Vagina (tissue), 2 donors: Measurements from ENCODE around the gene MST1R. TPM values are rescaled to one million over a fixed set of nuclear protein-coding genes. Genes with fewer than 3 reads are reported as not detected.

ENCODE experiments used
- DNase-seq, 2 donors: peaks; one replicate each; pipeline ENCODE4 v3.0.0-alpha.2; 2017; ENCODE audit errors: extremely low spot score in 2 of 2
- H3K27ac ChIP-seq: fragments of 200-600 bp; sonication (generic); one replicate; pipeline ENCODE4 v1.5.1; 2019
- H3K27me3 ChIP-seq: fragments of 200-600 bp; sonication (generic); one replicate; pipeline ENCODE4 v1.5.1; 2019
- H3K36me3 ChIP-seq, 2 donors: fragments of 200-600 bp; sonication (generic); one replicate each; pipeline ENCODE4 v1.5.1; 2017 to 2019
- H3K4me1 ChIP-seq: fragments of 200-600 bp; sonication (generic); one replicate; pipeline ENCODE4 v1.5.1; 2019
- H3K4me3 ChIP-seq, 2 donors: fragments of 200-600 bp; sonication (generic); 1 replicate in 1 of 2; 2 replicates in 1 of 2; pipeline ENCODE4 v1.5.1; 2016 to 2019
- H3K9me3 ChIP-seq: fragments of 200-600 bp; sonication (generic); one replicate; pipeline ENCODE4 v1.5.1; 2019
- POLR2A ChIP-seq, 2 donors: fragments of 450-650 bp; IDR thresholded peaks; one replicate each; pipeline ENCODE4 v1.6.1; 2017; ENCODE audit warnings: antibody characterized with exemption in 2 of 2, mild to moderate bottlenecking in 2 of 2, moderate library complexity in 2 of 2
- POLR2AphosphoS5 ChIP-seq, 2 donors: sonication (generic); formaldehyde crosslinking; IDR thresholded peaks; one replicate each; pipeline ENCODE4 v1.9.0; 2017; ENCODE audit warnings: antibody characterized with exemption in 2 of 2, mild to moderate bottlenecking in 2 of 2, low read depth in 1 of 2; ENCODE audit not compliant: insufficient read depth in 1 of 2
- intact Hi-C: fragments of 100-400 bp; cut with DNase I; formaldehyde crosslinking; loops from one replicate; pipeline ENCODE4 v1.15.1; 2023
- small RNA-seq: library from RNA; depleted of rRNA; stranded (forward); fragments of <200 nt; gene quantifications from one replicate; pipeline ENCODE3, GENCODE V24; 2016
- total RNA-seq: library from RNA; depleted of rRNA; stranded (reverse); fragments of >200 nt; gene quantifications from one replicate; pipeline ENCODE4 v1.2.3, GENCODE V29; 2016
- TF ChIP-seq, protein P1 (sequence below), 3 experiments: fragments of 450-650 bp in 2 of 3; fragments of 200-600 bp in 1 of 3; sonication (generic) in 1 of 3; IDR thresholded peaks; one replicate each; pipeline ENCODE4 v1.5.1; 2017 to 2019; ENCODE audit warnings: antibody characterized with exemption in 3 of 3, mild to moderate bottlenecking in 2 of 3, moderate library complexity in 2 of 3

The MST1R gene
- total RNA-seq, 1 donor from 2014 or later, result 38.1 TPM

DNA sequence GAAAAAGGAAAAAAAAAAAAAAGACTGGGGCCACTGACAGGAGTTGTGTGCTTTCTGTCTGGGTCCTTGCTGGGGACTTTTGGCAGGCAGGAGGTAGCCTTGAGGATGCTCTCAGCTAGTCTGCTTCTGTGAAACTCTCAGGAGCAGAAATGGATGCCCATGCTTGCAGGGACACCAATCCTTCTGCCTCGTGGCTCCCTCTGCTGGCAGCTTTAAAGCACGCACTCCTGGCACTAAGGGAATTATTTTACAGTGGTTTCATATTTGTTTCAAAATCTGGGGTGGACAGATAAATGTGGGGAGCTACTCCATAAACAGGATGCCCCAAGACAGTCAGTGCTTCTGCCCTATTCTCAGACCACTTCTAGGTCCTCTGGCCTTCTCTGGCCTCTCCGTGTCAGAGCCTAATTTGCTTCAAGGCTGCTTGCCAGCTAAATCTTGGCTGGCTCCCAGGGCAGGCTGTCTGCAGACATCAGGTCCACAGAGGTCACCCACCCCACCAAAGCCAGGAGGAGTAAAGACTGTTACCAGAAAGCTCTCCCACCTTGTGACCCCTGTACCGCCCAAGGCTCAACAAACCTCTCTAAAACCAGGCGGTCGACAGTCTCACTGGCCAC is 64.4 kb downstream of the MST1R start:
- TF ChIP-seq POLR2A (IDR thresholded peaks at IDR 0.05) (no peak), POLR2AphosphoS5 (IDR thresholded peaks at IDR 0.05; ENCODE audit: insufficient read depth in 1 of 2, low read depth in 1 of 2) (peak; percentile 16 to 70)
- TF ChIP-seq, protein P1, sequence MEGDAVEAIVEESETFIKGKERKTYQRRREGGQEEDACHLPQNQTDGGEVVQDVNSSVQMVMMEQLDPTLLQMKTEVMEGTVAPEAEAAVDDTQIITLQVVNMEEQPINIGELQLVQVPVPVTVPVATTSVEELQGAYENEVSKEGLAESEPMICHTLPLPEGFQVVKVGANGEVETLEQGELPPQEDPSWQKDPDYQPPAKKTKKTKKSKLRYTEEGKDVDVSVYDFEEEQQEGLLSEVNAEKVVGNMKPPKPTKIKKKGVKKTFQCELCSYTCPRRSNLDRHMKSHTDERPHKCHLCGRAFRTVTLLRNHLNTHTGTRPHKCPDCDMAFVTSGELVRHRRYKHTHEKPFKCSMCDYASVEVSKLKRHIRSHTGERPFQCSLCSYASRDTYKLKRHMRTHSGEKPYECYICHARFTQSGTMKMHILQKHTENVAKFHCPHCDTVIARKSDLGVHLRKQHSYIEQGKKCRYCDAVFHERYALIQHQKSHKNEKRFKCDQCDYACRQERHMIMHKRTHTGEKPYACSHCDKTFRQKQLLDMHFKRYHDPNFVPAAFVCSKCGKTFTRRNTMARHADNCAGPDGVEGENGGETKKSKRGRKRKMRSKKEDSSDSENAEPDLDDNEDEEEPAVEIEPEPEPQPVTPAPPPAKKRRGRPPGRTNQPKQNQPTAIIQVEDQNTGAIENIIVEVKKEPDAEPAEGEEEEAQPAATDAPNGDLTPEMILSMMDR (IDR thresholded peaks at IDR 0.05), result peak; percentile 78 to 93 (median 80)
- Histone ChIP-seq H3K9me3 (no peaks in the 10 kb centered on the region), H3K4me1 (peaks cover 6% of the 10 kb centered on the region), H3K36me3 (no peaks in the 10 kb centered on the region), H3K4me3 (no peak overlapping the region), H3K27me3 (no peaks in the 10 kb centered on the region), H3K27ac (peak overlapping the region; percentile 47)
- DNase-seq, result no peak
- intact Hi-C loops, result no loop called here

Small RNAs within 50 kb of the gene (small RNA-seq; reads per million reads assigned to genes)
- gene RN7SL217P, result not detected

Other genes starting within 250 kb of the MST1R start
- 53.3 TPM for gene APEH, start 229.5 kb downstream of the MST1R start, total RNA-seq
- gene MST1, start 214.4 kb downstream of the MST1R start, total RNA-seq, result 10.8 TPM
- gene RNF123, start 214.3 kb downstream of the MST1R start, total RNA-seq, result 25.8 TPM
- gene AMIGO3, start 184.2 kb downstream of the MST1R start, total RNA-seq, result not detected
- 19.9 TPM for gene GMPPB, start 179.9 kb downstream of the MST1R start, total RNA-seq
- gene IP6K1, start 117.3 kb downstream of the MST1R start, total RNA-seq, result 46.2 TPM
- gene CDHR4, start 104.0 kb downstream of the MST1R start, total RNA-seq, result not detected
- gene INKA1, start 100.6 kb downstream of the MST1R start, total RNA-seq, result 12.5 TPM
- 68.3 TPM for gene UBA7, start 89.9 kb downstream of the MST1R start, total RNA-seq
- 17.4 TPM for gene TRAIP, start 47.3 kb downstream of the MST1R start, total RNA-seq
- not detected for gene CAMKV, start 34.0 kb downstream of the MST1R start, total RNA-seq
- 10.6 TPM for gene MON1A, start 25.9 kb upstream of the MST1R start, total RNA-seq
- gene RBM6, start 36.3 kb upstream of the MST1R start, total RNA-seq, result 71.5 TPM
- 271 TPM for gene RBM5, start 185.0 kb upstream of the MST1R start, total RNA-seq